CD14-positive monocyte (primary cell): ENCODE measurements around the gene FASN. TPM values are rescaled to one million over a fixed set of nuclear protein-coding genes. Genes with fewer than 3 reads are reported as not detected.

Source experiments
- DNase-seq, 3 donors: peaks; one replicate each; pipeline ENCODE4 v3.0.0-alpha.2; 2011 to 2022
- H2AFZ ChIP-seq: 2 replicates; pipeline ENCODE4 v1.6.0; 2012; ENCODE audit warnings: mild to moderate bottlenecking, low read depth, low read length, inconsistent platforms; ENCODE audit not compliant: insufficient read depth, poor library complexity, severe bottlenecking
- H3K27ac ChIP-seq, 2 donors: 1 replicate in 1 of 2; 2 replicates in 1 of 2; pipeline ENCODE4 v1.5.1; 2012 to 2013; ENCODE audit warnings: low read length in 2 of 2, control low read depth in 1 of 2, inconsistent platforms in 1 of 2, low read depth in 1 of 2, mild to moderate bottlenecking in 1 of 2
- H3K27me3 ChIP-seq, 2 donors: one replicate each; pipeline versions ENCODE4 v1.6.0 to v1.6.1; 2011 to 2013; ENCODE audit warnings: low read length in 2 of 2; ENCODE audit not compliant: control insufficient read depth in 2 of 2, insufficient read depth in 2 of 2
- H3K36me3 ChIP-seq, 2 donors: replicated peaks in 1 of 2; 1 replicate in 1 of 2; 2 replicates in 1 of 2; pipeline versions ENCODE4 v1.5.1 to v1.6.1; 2012 to 2013; ENCODE audit warnings: low read length in 2 of 2, control low read depth in 1 of 2, inconsistent platforms in 1 of 2, mild to moderate bottlenecking in 1 of 2; ENCODE audit not compliant: insufficient read depth in 2 of 2, control insufficient read depth in 1 of 2
- H3K4me1 ChIP-seq, 2 donors: 1 replicate in 1 of 2; 2 replicates in 1 of 2; pipeline versions ENCODE4 v1.5.1 to v1.6.1; 2012 to 2013; ENCODE audit warnings: low read length in 2 of 2, control low read depth in 1 of 2, inconsistent platforms in 1 of 2, mild to moderate bottlenecking in 1 of 2, moderate library complexity in 1 of 2; ENCODE audit not compliant: insufficient read depth in 2 of 2, control insufficient read depth in 1 of 2
- H3K4me2 ChIP-seq: replicated peaks from 2 replicates; pipeline ENCODE3; 2012; ENCODE audit warnings: low read length, moderate library complexity, mild to moderate bottlenecking; ENCODE audit not compliant: poor library complexity, severe bottlenecking; ENCODE audit errors: extremely low read depth
- H3K4me3 ChIP-seq, 3 experiments: fragments of 200-600 bp in 1 of 3; sonication (generic) in 1 of 3; replicated peaks in 1 of 3; 1 replicate in 2 of 3; 2 replicates in 1 of 3; pipeline ENCODE4 v1.5.1; 2011 to 2013; ENCODE audit warnings: low read length in 3 of 3, mild to moderate bottlenecking in 3 of 3, control low read depth in 2 of 3, low read depth in 2 of 3, inconsistent platforms in 1 of 3, moderate library complexity in 1 of 3
- H3K79me2 ChIP-seq: 2 replicates; pipeline ENCODE4 v1.6.0; 2012; ENCODE audit warnings: mild to moderate bottlenecking, control low read depth, inconsistent platforms, low read length, moderate library complexity; ENCODE audit not compliant: insufficient read depth
- H3K9ac ChIP-seq: 2 replicates; pipeline ENCODE4 v1.6.0; 2017; ENCODE audit warnings: low read length, mild to moderate bottlenecking; ENCODE audit not compliant: insufficient read depth, poor library complexity, severe bottlenecking
- H3K9me3 ChIP-seq, 2 donors: replicated peaks in 1 of 2; 1 replicate in 1 of 2; 2 replicates in 1 of 2; pipeline versions ENCODE4 v1.5.1 to v1.6.1; 2012 to 2013; ENCODE audit warnings: low read length in 2 of 2, control low read depth in 1 of 2; ENCODE audit not compliant: control insufficient read depth in 1 of 2, insufficient read depth in 1 of 2
- H4K20me1 ChIP-seq: 2 replicates; pipeline ENCODE4 v1.6.0; 2012; ENCODE audit warnings: mild to moderate bottlenecking, low read length, control low read depth, moderate library complexity; ENCODE audit not compliant: insufficient read depth
- H3K27ac Mint-ChIP-seq, 7 donors: one replicate each; pipeline ENCODE4 v1.8.0; 2020; ENCODE audit warnings: mild to moderate bottlenecking in 7 of 7, mixed read lengths in 7 of 7, moderate library complexity in 6 of 7, inconsistent platforms in 2 of 7
- H3K27me3 Mint-ChIP-seq, 3 donors: one replicate each; pipeline ENCODE4 v1.8.0; 2021 to 2022; ENCODE audit warnings: low read depth in 3 of 3, mild to moderate bottlenecking in 3 of 3, mixed read lengths in 3 of 3, moderate library complexity in 3 of 3, inconsistent platforms in 1 of 3
- H3K36me3 Mint-ChIP-seq, 2 donors: one replicate each; pipeline ENCODE4 v1.8.0; 2020; ENCODE audit warnings: mixed read lengths in 2 of 2, inconsistent platforms in 1 of 2, mild to moderate bottlenecking in 1 of 2
- H3K4me1 Mint-ChIP-seq: one replicate; pipeline ENCODE4 v1.8.0; 2020; ENCODE audit warnings: mild to moderate bottlenecking, mixed read lengths
- H3K4me3 Mint-ChIP-seq, 2 donors: one replicate each; pipeline ENCODE4 v1.8.0; 2020; ENCODE audit warnings: mild to moderate bottlenecking in 2 of 2, mixed read lengths in 2 of 2, moderate library complexity in 1 of 2
- H3K9me3 Mint-ChIP-seq, 7 donors: one replicate each; pipeline ENCODE4 v1.8.0; 2020 to 2022; ENCODE audit warnings: mixed read lengths in 7 of 7, mild to moderate bottlenecking in 6 of 7, moderate library complexity in 6 of 7, inconsistent platforms in 2 of 7
- whole genome bisulfite sequencing: methylation state at CpG from one replicate; pipeline ENCODE4 v1.1.5; 2013; ENCODE audit warnings: missing lambda C conversion rate; ENCODE audit not compliant: insufficient coverage; 5-methylcytosine and 5-hydroxymethylcytosine counted together
- intact Hi-C, 2 donors: fragments of 100-400 bp; cut with micrococcal nuclease; formaldehyde crosslinking; loops; one replicate each; pipeline versions ENCODE4 v1.15.0 to v1.15.1; 2023
- polyA plus RNA-seq, 3 donors: library from polyadenylated mRNA; depleted of rRNA in 1 of 3; unstranded in 2 of 3; stranded (reverse) in 1 of 3; fragments of 300-500 nt in 2 of 3; fragments of >200 nt in 1 of 3; fragmentation: Illumina TruSeq in 2 of 3; gene quantifications; 1 replicate in 2 of 3; 2 replicates in 1 of 3; pipeline ENCODE4 v1.2.3, GENCODE V29; 2012 to 2021
- TF ChIP-seq, protein P1 (sequence below): fragments of 200-600 bp; IDR thresholded peaks from one replicate; pipeline ENCODE4 v1.8.0; 2022; ENCODE audit warnings: antibody characterized with exemption, mild to moderate bottlenecking

Gene FASN
- polyA plus RNA-seq, 3 donors = 0.08 to 8.4 (median 0.13) TPM

DNA sequence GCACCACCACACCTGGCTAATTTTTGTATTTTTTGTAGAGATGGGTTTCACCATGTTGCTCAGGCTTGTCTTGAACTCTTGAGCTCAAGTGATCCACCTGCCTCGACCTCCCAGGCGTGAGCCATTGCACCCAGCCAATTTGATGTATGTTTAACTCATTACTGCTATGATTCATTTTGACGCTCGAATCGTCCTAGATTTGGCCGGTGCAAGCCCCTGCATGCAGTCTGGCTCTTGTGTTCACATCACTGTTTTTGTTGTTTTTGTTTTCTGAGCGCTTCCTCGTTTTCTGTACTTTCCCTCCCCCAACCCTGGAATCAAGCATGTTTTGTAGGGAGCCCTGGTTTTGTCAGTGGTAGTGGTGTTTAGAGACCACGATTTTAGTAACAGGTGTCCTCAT lies 24.6 kb downstream of the FASN start:
- peaks cover 3 to 8% (median 8%) of the 10 kb centered on the region in 3 donors for H3K27me3 Mint-ChIP-seq
- H4K20me1 ChIP-seq = no peaks in the 10 kb centered on the region
- no peak for DNase-seq
- H3K4me3 Mint-ChIP-seq = no peak overlapping the region
- peaks cover 3% of the 10 kb centered on the region in 2 donors for H3K36me3 Mint-ChIP-seq
- no peak overlapping the region for H3K27ac ChIP-seq
- H3K4me2 ChIP-seq = no peak overlapping the region
- peaks cover 0 to 1% (median 0%) of the 10 kb centered on the region in 7 donors for H3K9me3 Mint-ChIP-seq
- no peak overlapping the region for H3K27ac Mint-ChIP-seq
- H3K36me3 ChIP-seq = no peaks in the 10 kb centered on the region
- H3K9me3 ChIP-seq = no peaks in the 10 kb centered on the region
- no peaks in the 10 kb centered on the region for H3K27me3 ChIP-seq
- H3K4me1 ChIP-seq = no peaks in the 10 kb centered on the region
- WGBS = 98% methylated on average over 7 of the region's 9 CpGs
- H3K4me3 ChIP-seq = no peak overlapping the region
- H3K79me2 ChIP-seq = no peaks in the 10 kb centered on the region
- TF ChIP-seq, protein P1, sequence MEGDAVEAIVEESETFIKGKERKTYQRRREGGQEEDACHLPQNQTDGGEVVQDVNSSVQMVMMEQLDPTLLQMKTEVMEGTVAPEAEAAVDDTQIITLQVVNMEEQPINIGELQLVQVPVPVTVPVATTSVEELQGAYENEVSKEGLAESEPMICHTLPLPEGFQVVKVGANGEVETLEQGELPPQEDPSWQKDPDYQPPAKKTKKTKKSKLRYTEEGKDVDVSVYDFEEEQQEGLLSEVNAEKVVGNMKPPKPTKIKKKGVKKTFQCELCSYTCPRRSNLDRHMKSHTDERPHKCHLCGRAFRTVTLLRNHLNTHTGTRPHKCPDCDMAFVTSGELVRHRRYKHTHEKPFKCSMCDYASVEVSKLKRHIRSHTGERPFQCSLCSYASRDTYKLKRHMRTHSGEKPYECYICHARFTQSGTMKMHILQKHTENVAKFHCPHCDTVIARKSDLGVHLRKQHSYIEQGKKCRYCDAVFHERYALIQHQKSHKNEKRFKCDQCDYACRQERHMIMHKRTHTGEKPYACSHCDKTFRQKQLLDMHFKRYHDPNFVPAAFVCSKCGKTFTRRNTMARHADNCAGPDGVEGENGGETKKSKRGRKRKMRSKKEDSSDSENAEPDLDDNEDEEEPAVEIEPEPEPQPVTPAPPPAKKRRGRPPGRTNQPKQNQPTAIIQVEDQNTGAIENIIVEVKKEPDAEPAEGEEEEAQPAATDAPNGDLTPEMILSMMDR = no peak
- H3K4me1 Mint-ChIP-seq = no peaks in the 10 kb centered on the region
- intact Hi-C loops = no loop called here
- H2AFZ ChIP-seq = no peak overlapping the region
- H3K9ac ChIP-seq = no peak overlapping the region

DNA sequence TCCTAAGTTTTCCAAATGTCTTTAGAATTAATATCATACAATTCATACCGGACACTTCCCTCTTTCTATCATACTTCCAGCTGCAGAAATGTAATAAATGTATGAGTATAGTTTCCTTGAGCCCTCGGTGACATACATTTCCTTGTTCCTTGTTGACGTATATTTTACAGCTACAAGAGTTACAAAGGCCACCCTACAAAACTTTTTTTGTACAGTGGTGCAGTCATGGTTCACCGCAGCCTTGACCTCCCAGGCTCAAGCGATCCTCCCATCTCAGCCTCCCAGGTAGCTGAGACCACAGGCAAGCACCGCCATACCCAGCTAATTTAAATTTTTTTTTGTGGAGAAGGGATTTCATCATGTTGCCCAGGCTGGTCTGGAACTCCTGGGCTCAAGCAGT lies 25.2 kb downstream of the FASN start:
- Histone ChIP-seq H3K9ac (no peak overlapping the region), H3K4me1 (no peaks in the 10 kb centered on the region), H3K4me2 (no peak overlapping the region), H3K79me2 (no peaks in the 10 kb centered on the region), H2AFZ (no peak overlapping the region), H3K9me3 (no peaks in the 10 kb centered on the region), H3K27ac (no peak overlapping the region), H3K27me3 (no peaks in the 10 kb centered on the region), H3K36me3 (no peaks in the 10 kb centered on the region), H3K4me3 (no peak overlapping the region), H4K20me1 (no peaks in the 10 kb centered on the region)
- Mint-ChIP-seq H3K9me3 (no peaks in the 10 kb centered on the region), H3K27ac (no peak overlapping the region), H3K4me1 (no peaks in the 10 kb centered on the region), H3K36me3 (no peaks in the 10 kb centered on the region), H3K27me3 (peaks cover 3 to 8% (median 8%) of the 10 kb centered on the region in 3 donors), H3K4me3 (no peak overlapping the region)
- TF ChIP-seq, protein P1 = no peak
- intact Hi-C loops = no loop called here
- WGBS = 100% methylated on average over 1 of the region's 6 CpGs
- DNase-seq = no peak
